GM06990 (cell line): ENCODE results near the gene HBG1.

Source experiments
- DNase-seq: peaks from one replicate; pipeline ENCODE4 v3.0.0-alpha.2; 2011; ENCODE audit not compliant: insufficient read length; ENCODE audit errors: extremely low read depth
- H3K27me3 ChIP-seq: replicated peaks from 2 replicates; pipeline ENCODE4 v1.6.0; 2011; ENCODE audit warnings: low read length; ENCODE audit not compliant: control insufficient read depth, insufficient read depth
- H3K36me3 ChIP-seq: 2 replicates; pipeline ENCODE4 v1.5.1; 2011; ENCODE audit warnings: low read length; ENCODE audit not compliant: control insufficient read depth, insufficient read depth
- H3K4me3 ChIP-seq: replicated peaks from 2 replicates; pipeline ENCODE4 v1.5.1; 2011; ENCODE audit warnings: low read depth, mild to moderate bottlenecking, control low read depth, low read length
- TF ChIP-seq, protein P1 (sequence below): IDR thresholded peaks from 2 replicates; pipeline ENCODE4 v1.5.1; 2011; ENCODE audit warnings: low read length, control low read depth, mild to moderate bottlenecking, inconsistent platforms; ENCODE audit not compliant: insufficient read depth, poor library complexity, severe bottlenecking

Gene HBG1

DNA sequence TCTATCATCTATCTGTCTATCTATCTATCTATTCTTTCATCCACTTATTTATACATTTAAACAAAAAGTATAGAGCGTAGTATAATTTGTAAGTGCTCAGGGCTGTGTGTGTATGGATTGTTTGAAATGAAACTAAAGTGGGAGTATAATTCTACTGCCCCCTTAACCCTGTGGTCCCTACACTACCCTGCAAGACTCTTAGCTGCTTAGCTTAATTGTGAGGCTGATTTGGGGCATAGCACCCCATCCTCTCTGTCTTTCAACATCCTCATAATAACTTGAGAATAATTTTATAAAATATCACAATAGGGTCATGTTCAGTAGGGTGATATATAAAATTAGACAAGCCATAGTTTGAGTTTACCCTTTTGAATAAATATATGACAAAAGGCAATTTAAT is 40.4 kb upstream of the HBG1 start:
- TF ChIP-seq, protein P1, sequence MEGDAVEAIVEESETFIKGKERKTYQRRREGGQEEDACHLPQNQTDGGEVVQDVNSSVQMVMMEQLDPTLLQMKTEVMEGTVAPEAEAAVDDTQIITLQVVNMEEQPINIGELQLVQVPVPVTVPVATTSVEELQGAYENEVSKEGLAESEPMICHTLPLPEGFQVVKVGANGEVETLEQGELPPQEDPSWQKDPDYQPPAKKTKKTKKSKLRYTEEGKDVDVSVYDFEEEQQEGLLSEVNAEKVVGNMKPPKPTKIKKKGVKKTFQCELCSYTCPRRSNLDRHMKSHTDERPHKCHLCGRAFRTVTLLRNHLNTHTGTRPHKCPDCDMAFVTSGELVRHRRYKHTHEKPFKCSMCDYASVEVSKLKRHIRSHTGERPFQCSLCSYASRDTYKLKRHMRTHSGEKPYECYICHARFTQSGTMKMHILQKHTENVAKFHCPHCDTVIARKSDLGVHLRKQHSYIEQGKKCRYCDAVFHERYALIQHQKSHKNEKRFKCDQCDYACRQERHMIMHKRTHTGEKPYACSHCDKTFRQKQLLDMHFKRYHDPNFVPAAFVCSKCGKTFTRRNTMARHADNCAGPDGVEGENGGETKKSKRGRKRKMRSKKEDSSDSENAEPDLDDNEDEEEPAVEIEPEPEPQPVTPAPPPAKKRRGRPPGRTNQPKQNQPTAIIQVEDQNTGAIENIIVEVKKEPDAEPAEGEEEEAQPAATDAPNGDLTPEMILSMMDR, result no peak
- DNase-seq, result no peak
- no peak overlapping the region for H3K4me3 ChIP-seq
- no peaks in the 10 kb centered on the region for H3K27me3 ChIP-seq
- H3K36me3 ChIP-seq, result no peaks in the 10 kb centered on the region

DNA sequence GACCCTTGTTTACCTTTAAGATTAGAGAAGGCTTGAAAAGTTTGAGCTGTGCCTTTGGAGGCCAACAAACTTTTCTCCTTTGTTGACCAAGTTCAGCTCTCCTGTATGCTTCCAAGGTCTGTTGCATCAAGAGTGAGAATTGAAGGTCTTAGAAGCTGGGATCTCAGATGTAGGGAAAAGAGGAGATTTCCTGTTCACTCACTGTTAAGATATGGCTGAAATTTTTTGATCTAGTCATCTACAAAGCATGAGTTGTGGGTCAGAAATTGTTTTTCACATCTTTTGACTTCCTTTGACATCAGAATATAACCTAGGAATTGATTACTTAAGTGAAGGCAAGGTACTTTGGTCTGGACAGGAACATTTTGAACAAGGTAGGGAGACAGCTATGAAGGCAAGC is 40.0 kb upstream of the HBG1 start:
- Histone ChIP-seq H3K4me3 (no peak overlapping the region), H3K36me3 (no peaks in the 10 kb centered on the region), H3K27me3 (no peaks in the 10 kb centered on the region)
- DNase-seq, result no peak
- TF ChIP-seq, protein P1, result no peak

DNA sequence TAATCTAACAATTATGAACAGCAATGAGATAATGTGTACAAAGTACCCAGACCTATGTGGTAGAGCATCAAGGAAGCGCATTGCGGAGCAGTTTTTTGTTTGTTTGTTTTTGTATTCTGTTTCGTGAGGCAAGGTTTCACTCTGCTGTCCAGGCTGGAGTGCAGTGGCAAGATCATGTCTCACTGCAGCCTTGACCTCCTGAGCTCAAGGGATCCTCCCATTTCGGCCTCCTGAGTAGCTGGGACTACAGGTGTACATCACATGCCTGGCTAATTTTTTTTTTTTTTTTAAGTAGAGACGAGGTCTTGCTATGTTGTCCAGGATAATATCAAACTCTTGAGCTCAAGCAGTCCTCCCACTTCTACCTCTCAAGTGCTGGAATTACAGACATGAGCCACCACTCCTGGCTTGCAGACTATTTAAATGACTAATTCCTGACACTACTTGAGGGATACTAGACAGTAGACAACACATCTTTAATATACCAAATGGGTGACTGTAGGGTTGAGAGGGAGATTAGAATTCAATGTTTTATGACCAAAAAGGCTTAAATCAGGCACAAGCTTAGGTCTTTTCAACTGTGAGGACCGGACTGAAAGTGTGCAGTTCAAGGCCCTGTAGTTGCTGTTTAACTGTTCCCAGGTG is 39.4 kb upstream of the HBG1 start:
- no peaks in the 10 kb centered on the region for H3K36me3 ChIP-seq
- no peak overlapping the region for H3K4me3 ChIP-seq
- TF ChIP-seq, protein P1, result no peak
- DNase-seq, result no peak
- H3K27me3 ChIP-seq, result no peaks in the 10 kb centered on the region

DNA sequence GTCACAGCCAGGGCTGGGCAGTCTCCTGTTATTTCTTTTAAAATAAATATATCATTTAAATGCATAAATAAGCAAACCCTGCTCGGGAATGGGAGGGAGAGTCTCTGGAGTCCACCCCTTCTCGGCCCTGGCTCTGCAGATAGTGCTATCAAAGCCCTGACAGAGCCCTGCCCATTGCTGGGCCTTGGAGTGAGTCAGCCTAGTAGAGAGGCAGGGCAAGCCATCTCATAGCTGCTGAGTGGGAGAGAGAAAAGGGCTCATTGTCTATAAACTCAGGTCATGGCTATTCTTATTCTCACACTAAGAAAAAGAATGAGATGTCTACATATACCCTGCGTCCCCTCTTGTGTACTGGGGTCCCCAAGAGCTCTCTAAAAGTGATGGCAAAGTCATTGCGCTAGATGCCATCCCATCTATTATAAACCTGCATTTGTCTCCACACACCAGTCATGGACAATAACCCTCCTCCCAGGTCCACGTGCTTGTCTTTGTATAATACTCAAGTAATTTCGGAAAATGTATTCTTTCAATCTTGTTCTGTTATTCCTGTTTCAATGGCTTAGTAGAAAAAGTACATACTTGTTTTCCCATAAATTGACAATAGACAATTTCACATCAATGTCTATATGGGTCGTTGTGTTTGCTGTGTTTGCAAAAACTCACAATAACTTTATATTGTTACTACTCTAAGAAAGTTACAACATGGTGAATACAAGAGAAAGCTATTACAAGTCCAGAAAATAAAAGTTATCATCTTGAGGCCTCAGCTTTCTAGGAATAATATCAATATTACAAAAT is 38.6 kb upstream of the HBG1 start:
- no peaks in the 10 kb centered on the region for H3K36me3 ChIP-seq
- TF ChIP-seq, protein P1, result no peak
- DNase-seq, result no peak

DNA sequence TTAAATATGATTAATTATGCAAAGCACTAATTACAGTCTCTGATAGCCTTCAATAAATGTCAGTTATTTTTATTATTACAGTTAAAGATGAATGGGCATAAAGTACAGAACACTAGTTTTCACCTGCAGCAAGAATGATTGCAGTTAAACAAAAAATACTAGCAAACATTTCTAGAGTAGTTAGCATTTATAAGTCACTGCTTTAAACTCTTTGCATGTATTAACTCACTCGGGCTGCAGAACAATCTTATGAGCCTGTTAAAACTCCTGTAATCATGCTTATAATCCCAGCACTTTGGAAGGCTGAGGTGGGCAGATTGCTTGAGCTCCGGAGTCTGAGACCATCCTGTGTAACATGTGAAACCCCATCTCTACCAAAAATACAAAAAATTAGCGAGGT is 37.2 kb upstream of the HBG1 start:
- Histone ChIP-seq H3K27me3 (no peaks in the 10 kb centered on the region), H3K36me3 (no peaks in the 10 kb centered on the region), H3K4me3 (no peak overlapping the region)
- no peak for DNase-seq
- TF ChIP-seq, protein P1, result no peak

More for the DNA sequence above, 38.6 kb upstream of the HBG1 start:
- Histone ChIP-seq H3K27me3 (no peaks in the 10 kb centered on the region), H3K4me3 (no peak overlapping the region)
